IPS DF 4.7 (cell line): ENCODE measurements around the gene CAPZB.

ENCODE experiments used
- DNase-seq: peaks from one replicate; pipeline ENCODE4 v3.0.0-alpha.2; 2013; ENCODE audit warnings: low spot score; ENCODE audit errors: extremely low read depth

The CAPZB gene

DNA sequence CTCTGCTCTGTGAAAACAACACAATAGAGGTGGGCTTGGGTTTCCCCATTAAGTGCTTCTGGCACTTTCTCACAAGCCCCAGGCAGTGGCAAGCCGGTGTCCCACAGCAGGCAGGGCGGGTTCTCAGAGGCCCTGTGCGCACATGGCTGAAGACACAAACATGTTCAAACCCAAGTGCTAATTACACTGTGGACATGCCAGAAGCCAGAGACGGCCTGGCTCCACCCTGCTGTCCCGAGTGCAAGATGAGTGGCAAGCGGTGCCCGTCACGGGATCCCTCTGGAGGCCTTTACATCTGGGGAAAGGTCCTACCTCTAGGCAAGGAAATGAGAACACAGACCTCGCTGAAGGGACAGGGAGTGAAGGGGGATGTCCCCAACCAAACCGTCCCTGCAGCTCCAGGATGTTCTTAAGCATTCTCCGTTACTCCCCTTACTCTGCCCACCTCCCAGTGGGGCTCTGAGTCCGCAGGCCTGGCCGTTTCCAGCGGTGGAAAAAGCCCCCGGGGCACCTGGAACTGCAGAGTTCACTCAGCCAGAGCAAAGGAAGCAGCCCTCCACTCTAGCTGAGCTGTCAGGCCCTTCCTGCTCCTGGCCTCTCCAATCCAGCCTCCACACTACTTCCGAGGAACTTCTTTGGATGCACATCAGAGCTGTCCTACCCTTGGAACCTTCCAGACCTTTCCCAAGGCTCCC, 115.8 kb downstream of the CAPZB start:
- DNase-seq, result no peak

DNA sequence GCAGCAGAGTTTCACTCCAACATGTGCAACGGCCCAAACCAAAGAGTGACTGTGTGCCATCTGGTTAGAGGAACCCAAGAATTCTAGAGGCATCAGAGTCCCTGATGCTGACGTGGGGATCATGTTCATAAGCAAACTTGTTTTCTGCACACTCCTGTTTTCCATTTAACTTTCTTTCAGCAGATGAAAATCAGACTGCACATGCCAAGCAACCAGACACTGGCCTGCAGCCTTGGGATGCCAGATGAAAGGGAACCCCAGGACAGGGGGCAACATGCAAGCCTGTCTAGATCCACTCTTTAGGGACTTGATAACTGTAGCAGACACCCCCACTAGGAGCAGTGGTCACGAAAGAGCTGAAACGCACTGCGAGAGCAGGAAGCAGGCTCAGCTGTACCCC, 116.4 kb downstream of the CAPZB start:
- no peak for DNase-seq

DNA sequence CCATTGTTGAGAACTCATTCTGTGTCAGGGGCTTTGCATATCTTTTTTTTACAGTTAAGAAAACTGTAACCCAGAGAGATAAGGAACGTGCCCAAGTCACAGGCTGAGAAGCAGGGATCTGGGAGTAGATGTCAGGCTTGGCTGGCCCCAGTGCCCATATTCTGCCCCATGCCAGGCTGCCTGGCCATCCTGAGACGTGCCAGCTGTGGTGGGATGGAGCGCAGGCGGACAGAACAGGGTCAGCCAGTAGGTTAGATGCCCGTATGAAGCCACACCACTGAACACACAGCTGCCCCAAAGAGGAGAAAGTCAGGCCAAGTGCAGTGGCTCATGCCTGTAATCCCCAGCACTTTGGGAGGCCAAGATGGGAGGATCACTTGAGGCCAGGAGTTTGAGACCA, 117.3 kb downstream of the CAPZB start:
- DNase-seq, result no peak

- DNase-seq, result no peak
Observed at GRCh38 chr1:19367584-19368041, 117.7 kb downstream of the CAPZB start.

DNA sequence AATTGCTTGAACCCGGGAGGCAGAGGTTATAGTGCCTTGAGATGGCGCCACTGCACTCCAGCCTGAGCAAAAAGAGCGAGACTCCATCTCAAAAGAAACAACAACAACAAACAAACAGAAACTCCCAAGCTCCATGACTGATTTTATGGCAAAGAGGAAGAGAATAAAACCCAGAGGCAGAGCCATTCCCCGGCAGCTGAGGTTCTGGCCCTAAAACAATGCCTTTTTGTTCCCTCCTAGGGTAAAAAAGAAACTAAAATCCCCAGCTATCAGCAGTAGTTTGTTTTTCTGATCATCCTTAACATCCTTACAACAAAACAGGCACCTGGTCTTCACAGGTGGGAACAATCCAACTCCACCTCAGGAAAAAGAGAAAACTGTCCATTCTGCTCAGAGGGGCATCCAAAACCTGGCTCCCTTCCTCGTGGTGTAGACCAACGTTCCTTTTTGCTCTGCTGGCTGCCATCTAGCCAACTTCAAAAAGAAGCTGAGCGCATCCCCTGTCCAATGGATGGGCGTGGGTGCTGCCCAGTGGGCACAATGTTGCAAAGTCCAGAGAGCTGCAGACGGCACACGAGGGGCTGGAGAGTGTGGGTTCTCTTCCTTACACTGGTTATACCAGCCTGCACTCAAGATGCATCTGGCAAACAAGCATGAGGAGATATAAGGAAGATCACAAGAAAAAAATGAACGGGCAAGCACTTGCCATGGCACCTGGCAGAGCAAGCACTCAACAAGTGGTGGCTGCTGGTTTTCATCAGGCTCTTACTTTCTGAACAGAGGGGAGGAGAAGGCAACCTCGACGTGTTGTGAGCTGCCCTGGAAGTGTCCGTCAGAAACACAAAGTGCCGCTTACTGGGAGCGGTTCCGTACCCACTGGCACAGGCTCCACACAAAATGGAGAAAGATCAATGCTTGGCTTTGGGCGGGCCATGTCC, 118.5 kb downstream of the CAPZB start:
- no peak for DNase-seq

GRCh38 chr1:19365721-19366120, 119.6 kb downstream of the CAPZB start:
- no peak for DNase-seq

DNA sequence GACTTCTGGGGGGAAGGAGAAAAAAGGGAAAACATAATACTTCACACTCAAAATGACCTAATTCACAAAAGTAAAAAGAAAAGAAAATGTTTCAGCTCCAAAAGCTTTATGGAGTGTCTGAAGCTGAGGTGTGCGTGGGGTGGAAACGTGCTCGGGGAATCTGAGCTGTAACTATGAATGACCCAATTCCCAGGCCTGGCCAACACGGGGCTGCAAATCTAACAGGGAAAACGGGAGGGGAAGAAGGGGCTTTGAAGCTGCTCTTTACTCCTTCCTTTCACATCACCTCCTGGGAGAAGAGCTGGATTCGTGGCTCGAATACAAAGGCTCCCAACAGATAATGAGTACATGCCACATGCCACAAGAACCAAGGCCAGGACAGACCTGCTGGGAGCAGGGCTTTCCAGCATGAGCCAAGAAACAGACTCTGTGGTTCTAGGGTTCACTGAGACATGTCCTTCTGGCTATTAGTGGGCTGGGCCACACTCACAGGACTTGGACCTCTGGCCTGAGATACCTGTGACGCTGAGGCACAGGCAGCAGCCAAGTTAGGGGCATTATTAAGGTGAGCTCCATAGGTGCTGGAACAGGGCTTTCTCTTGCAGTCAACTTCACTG, 121.7 kb downstream of the CAPZB start:
- DNase-seq, result no peak

GRCh38 chr1:19361611-19362147, 123.7 kb downstream of the CAPZB start:
- DNase-seq, result no peak

- DNase-seq, result no peak
Observed at GRCh38 chr1:19360843-19361610, 124.3 kb downstream of the CAPZB start.

DNA sequence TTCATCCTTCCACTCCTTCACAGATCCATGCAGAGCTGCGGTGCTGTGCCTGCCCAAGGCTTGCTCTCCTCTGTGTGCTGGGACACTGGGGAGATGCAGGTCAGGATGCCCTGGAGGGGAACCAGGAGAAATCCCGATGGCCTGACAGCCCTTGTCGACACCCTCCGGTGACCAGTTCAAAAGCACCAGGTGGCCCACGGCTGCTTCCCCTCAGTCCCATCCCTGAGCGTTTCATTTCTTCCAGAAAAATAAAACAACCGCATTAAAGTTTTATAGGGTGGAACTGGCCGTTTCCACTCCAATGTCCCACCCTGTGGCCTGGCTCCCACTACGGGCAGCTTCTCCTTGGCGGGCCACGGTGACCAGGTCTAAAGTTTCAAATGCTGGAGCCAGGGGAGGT, 124.9 kb downstream of the CAPZB start:
- DNase-seq, result no peak

DNA sequence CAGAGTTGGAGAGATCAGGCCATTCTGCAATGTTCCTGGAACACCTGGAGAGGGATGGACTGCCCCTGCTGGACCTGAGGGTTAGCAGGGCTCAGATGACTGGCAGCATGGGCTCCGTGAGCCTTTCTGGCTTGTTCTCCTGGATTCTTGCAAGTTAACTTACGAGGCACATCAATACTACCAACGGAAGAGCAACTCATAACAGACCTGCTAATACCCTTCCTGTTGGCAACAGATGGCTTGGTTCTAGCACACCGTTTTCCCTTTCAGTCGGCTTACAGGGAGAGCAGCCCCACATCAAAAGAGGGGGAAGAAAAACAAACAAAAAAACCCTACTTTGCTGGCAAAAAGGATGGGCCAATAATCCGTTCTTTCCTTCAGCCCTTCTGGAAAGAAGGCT, 125.3 kb downstream of the CAPZB start:
- DNase-seq, result no peak

- DNase-seq, result no peak
Observed at GRCh38 chr1:19359357-19359756, 126.0 kb downstream of the CAPZB start.

- no peak for DNase-seq
Observed at GRCh38 chr1:19358710-19359109, 126.6 kb downstream of the CAPZB start.

GRCh38 chr1:19357299-19357986, 127.9 kb downstream of the CAPZB start:
- no peak for DNase-seq

- no peak for DNase-seq
Observed at GRCh38 chr1:19356266-19356665, 129.1 kb downstream of the CAPZB start.

- DNase-seq, result no peak
Observed at GRCh38 chr1:19354531-19354981, 130.8 kb downstream of the CAPZB start.

DNA sequence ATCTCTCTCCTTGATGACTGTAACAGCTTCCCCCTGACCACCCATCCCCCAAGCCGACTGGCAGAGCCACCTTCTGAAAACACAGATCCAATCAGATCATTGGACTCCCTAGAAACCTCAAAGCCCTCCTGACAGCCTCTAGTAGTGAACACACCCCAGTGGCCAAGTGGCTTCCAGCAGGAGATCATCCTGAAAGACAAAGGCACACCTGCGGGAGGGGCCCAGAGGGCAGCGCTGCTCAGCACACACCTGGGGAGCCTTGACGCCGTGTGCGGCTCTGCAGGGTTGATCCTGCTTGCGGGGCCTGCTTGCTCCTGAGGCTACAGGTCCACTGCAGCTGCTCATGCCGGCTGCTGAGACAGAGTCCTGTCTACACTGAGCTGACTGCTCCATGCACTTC, 131.7 kb downstream of the CAPZB start:
- no peak for DNase-seq

DNA sequence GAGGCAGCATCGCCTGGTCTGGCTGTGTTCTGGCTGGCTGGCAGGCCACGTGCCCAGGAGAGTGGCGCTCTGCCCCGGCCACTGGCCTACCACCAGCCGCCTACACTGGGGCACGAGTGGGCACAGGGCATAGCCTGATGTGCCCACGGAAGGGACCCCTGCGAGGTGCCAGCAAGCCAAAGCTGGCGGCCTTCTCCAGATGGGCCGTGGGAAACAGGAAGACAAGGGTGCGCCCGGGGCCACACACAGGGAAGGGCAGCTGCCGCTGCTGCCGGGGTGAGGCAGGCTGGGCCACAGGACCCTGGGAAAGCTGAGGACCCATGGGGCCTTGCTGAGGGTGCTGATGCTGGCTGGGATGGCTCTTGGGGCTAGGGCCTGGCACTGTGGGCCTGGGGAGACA, 132.5 kb downstream of the CAPZB start:
- DNase-seq, result no peak

- no peak for DNase-seq
Observed at GRCh38 chr1:19351873-19352272, 133.5 kb downstream of the CAPZB start.

- DNase-seq, result no peak
Observed at GRCh38 chr1:19350566-19350965, 134.8 kb downstream of the CAPZB start.
